HepG2 (cell line): ENCODE measurements around the gene RNASE13. TPM values are rescaled to one million over a fixed set of nuclear protein-coding genes. Genes with fewer than 3 reads are reported as not detected.

Experiments
- ASH2L ChIP-seq: fragments of 300-600, 200-600 bp; sonication (generic); IDR thresholded peaks from 2 replicates; pipeline ENCODE4 v1.7.0; 2017; ENCODE audit warnings: low read depth, mild to moderate bottlenecking, moderate library complexity, mixed read lengths, low read length; ENCODE audit not compliant: insufficient read length
- ATF7 ChIP-seq, 2 experiments: fragments of 450-650 bp in 1 of 2; sonication (generic) in 1 of 2; formaldehyde crosslinking in 1 of 2; IDR thresholded peaks; 2 replicates each; pipeline versions ENCODE4 v1.4.0 to v1.6.1; 2016 to 2020; ENCODE audit warnings: antibody characterized with exemption in 1 of 2, mild to moderate bottlenecking in 1 of 2, missing genetic modification reagents in 1 of 2
- CC2D1A ChIP-seq: sonication (generic); formaldehyde crosslinking; IDR thresholded peaks from 2 replicates; pipeline ENCODE4 v1.8.1; 2023; ENCODE audit warnings: mild to moderate bottlenecking, missing genetic modification reagents
- CREM ChIP-seq, 2 experiments: sonication (generic) in 1 of 2; formaldehyde crosslinking in 1 of 2; IDR thresholded peaks; 2 replicates each; pipeline versions ENCODE4 v1.4.0 to v1.6.1; 2016 to 2020; ENCODE audit warnings: antibody characterized with exemption in 1 of 2, mild to moderate bottlenecking in 1 of 2, missing genetic modification reagents in 1 of 2
- FOXA1 ChIP-seq, 2 experiments: fragments of 450-650 bp in 1 of 2; sonication (generic) in 1 of 2; formaldehyde crosslinking in 1 of 2; IDR thresholded peaks; 2 replicates each; pipeline versions ENCODE4 v1.4.0 to v1.6.1; 2016 to 2020; ENCODE audit warnings: missing genetic modification reagents in 1 of 2
- FOXA3 ChIP-seq: IDR thresholded peaks from 2 replicates; pipeline ENCODE4 v1.6.1; 2016; ENCODE audit warnings: missing genetic modification reagents, missing compliant biosample characterization
- FOXP1 ChIP-seq, 2 experiments: fragments of 450-650 bp in 1 of 2; IDR thresholded peaks; 2 replicates each; pipeline ENCODE4 v1.6.1; 2017 to 2018; ENCODE audit warnings: antibody characterized with exemption in 1 of 2
- NR2F6 ChIP-seq, 2 experiments: IDR thresholded peaks; 2 replicates each; pipeline ENCODE4 v1.6.1; 2016; ENCODE audit warnings: antibody characterized with exemption in 1 of 2, mild to moderate bottlenecking in 1 of 2
- RXRB ChIP-seq: IDR thresholded peaks from 2 replicates; pipeline ENCODE4 v1.6.1; 2016; ENCODE audit warnings: borderline replicate concordance, missing genetic modification reagents, missing compliant biosample characterization
- SIX4 ChIP-seq: sonication (generic); formaldehyde crosslinking; IDR thresholded peaks from 2 replicates; pipeline ENCODE4 v1.4.0; 2020; ENCODE audit warnings: missing genetic modification reagents
- SOX13 ChIP-seq, 3 experiments: fragments of 450-650 bp in 1 of 3; sonication (generic) in 1 of 3; formaldehyde crosslinking in 1 of 3; IDR thresholded peaks in 2 of 3; conservative IDR thresholded peaks in 1 of 3; 2 replicates each; pipeline versions ENCODE4 v1.5.0 to v1.6.1; 2016 to 2020; ENCODE audit warnings: antibody characterized with exemption in 1 of 3, mild to moderate bottlenecking in 1 of 3, missing compliant biosample characterization in 1 of 3, missing genetic modification reagents in 1 of 3, moderate library complexity in 1 of 3
- SP5 ChIP-seq: IDR thresholded peaks from 2 replicates; pipeline ENCODE4 v1.6.1; 2016; ENCODE audit warnings: low read depth, borderline replicate concordance
- TBX2 ChIP-seq: sonication (generic); formaldehyde crosslinking; IDR thresholded peaks from 2 replicates; pipeline ENCODE4 v1.5.0; 2020; ENCODE audit warnings: missing genetic modification reagents, mild to moderate bottlenecking, borderline replicate concordance
- THRA ChIP-seq: sonication (generic); formaldehyde crosslinking; IDR thresholded peaks from 2 replicates; pipeline ENCODE4 v1.4.0; 2020; ENCODE audit warnings: missing genetic modification reagents, borderline replicate concordance
- ZBTB39 ChIP-seq: sonication (generic); formaldehyde crosslinking; IDR thresholded peaks from 2 replicates; pipeline ENCODE4 v1.5.0; 2020; ENCODE audit warnings: missing genetic modification reagents
- ZNF512 ChIP-seq: sonication (generic); formaldehyde crosslinking; IDR thresholded peaks from 2 replicates; pipeline ENCODE4 v1.4.0; 2020; ENCODE audit warnings: mild to moderate bottlenecking, missing genetic modification reagents
- ZNF563 ChIP-seq: sonication (generic); formaldehyde crosslinking; IDR thresholded peaks from 2 replicates; pipeline ENCODE4 v1.8.0; 2022; ENCODE audit warnings: mild to moderate bottlenecking, moderate library complexity, missing genetic modification reagents
- ZNF567 ChIP-seq: sonication (generic); formaldehyde crosslinking; IDR thresholded peaks from 2 replicates; pipeline ENCODE4 v1.8.1; 2023; ENCODE audit warnings: mild to moderate bottlenecking, missing genetic modification reagents, borderline replicate concordance
- ZNF644 ChIP-seq: IDR thresholded peaks from 2 replicates; pipeline ENCODE4 v1.6.1; 2016; ENCODE audit warnings: low read depth
- polyA plus RNA-seq, 8 experiments: library from polyadenylated mRNA; depleted of rRNA in 3 of 8; stranded (reverse) in 7 of 8; unstranded in 1 of 8; fragments of >200 nt; fragmentation: Illumina TruSeq in 4 of 8; extraction: Trizol in 4 of 8; gene quantifications; 2 replicates each; pipeline versions ENCODE4 v1.2.1 to v1.2.3, GENCODE V29; 2011 to 2016; ENCODE audit warnings: low read depth in 4 of 8, missing spikeins in 1 of 8, mixed read lengths in 1 of 8; ENCODE audit not compliant: insufficient read depth in 1 of 8
- total RNA-seq, 5 experiments: library from RNA; depleted of rRNA; stranded (reverse); fragments of >200 nt; fragmentation: Illumina TruSeq; extraction: Trizol; gene quantifications; 2 replicates each; pipeline ENCODE4 v1.2.3, GENCODE V29; 2016; ENCODE audit warnings: low read depth in 1 of 5
- TF ChIP-seq, protein P1 (sequence below): sonication (generic); formaldehyde crosslinking; IDR thresholded peaks from 2 replicates; pipeline ENCODE4 v1.8.0; 2022; ENCODE audit warnings: mild to moderate bottlenecking, missing genetic modification reagents
- TF ChIP-seq, protein P2 (sequence below): sonication (generic); formaldehyde crosslinking; IDR thresholded peaks from 2 replicates; pipeline ENCODE4 v1.4.0; 2020; ENCODE audit warnings: low read depth, mild to moderate bottlenecking, missing genetic modification reagents

Gene RNASE13
- total and polyA plus RNA-seq, 2 of the 13 experiments (the other 11 are each of a cell fraction or from before 2014, with no cell fraction given) = 1.0 TPM; not detected in 1

GRCh38 chr14:21048638-21049037 is 14.0 kb upstream of the RNASE13 start (continued):
- TF ChIP-seq, protein P1, sequence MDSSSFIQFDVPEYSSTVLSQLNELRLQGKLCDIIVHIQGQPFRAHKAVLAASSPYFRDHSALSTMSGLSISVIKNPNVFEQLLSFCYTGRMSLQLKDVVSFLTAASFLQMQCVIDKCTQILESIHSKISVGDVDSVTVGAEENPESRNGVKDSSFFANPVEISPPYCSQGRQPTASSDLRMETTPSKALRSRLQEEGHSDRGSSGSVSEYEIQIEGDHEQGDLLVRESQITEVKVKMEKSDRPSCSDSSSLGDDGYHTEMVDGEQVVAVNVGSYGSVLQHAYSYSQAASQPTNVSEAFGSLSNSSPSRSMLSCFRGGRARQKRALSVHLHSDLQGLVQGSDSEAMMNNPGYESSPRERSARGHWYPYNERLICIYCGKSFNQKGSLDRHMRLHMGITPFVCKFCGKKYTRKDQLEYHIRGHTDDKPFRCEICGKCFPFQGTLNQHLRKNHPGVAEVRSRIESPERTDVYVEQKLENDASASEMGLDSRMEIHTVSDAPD (CRISPR knock-in tag) = peak; percentile 68; the same call in 1 of the 2 replicates
- TF ChIP-seq SOX13 (IDR thresholded peaks at IDR 0.05) (peak; percentile 93), SOX13 (CRISPR knock-in tag; conservative IDR thresholded peaks at IDR 0.05 in 1 of 2, IDR thresholded peaks at IDR 0.05 in 1 of 2) (peak in 1 of 2 experiments; percentile 99; a peak in 2 of 4 replicates), CREM (IDR thresholded peaks at IDR 0.05) (peak; percentile 63; the same call in 1 of the 2 replicates), CREM (CRISPR knock-in tag; IDR thresholded peaks at IDR 0.05) (no peak), FOXP1 (IDR thresholded peaks at IDR 0.05) (no peak), FOXP1 (CRISPR knock-in tag; IDR thresholded peaks at IDR 0.05) (peak; percentile 65; the same call in 1 of the 2 replicates), CC2D1A (CRISPR knock-in tag) (no peak), SP5 (CRISPR knock-in tag) (peak; percentile 83), RXRB (CRISPR knock-in tag) (peak; percentile 76; the same call in 1 of the 2 replicates), ZNF512 (CRISPR knock-in tag) (no peak), ASH2L (peak; percentile 34), ZBTB39 (CRISPR knock-in tag) (no peak), SIX4 (CRISPR knock-in tag) (peak; percentile 33; the same call in 1 of the 2 replicates), ATF7 (IDR thresholded peaks at IDR 0.05) (no peak), ATF7 (CRISPR knock-in tag; IDR thresholded peaks at IDR 0.05) (no peak), FOXA3 (CRISPR knock-in tag) (peak; percentile 35; the same call in 1 of the 2 replicates), THRA (CRISPR knock-in tag) (peak; percentile 76; the same call in 1 of the 2 replicates), ZNF563 (CRISPR knock-in tag) (no peak), FOXA1 (IDR thresholded peaks at IDR 0.05) (no peak), FOXA1 (CRISPR knock-in tag; IDR thresholded peaks at IDR 0.05) (peak; percentile 32; the same call in 1 of the 2 replicates), TBX2 (CRISPR knock-in tag) (peak; percentile 72), NR2F6 (IDR thresholded peaks at IDR 0.05) (peak; percentile 60; the same call in 1 of the 2 replicates), NR2F6 (CRISPR knock-in tag; IDR thresholded peaks at IDR 0.05) (peak; percentile 52; the same call in 1 of the 2 replicates), ZNF644 (CRISPR knock-in tag) (0 out of 2 replicates have a peak, but pooled peaks have one; percentile 13), ZNF567 (CRISPR knock-in tag) (0 out of 2 replicates have a peak, but pooled peaks have one; percentile 57)
- TF ChIP-seq, protein P2, sequence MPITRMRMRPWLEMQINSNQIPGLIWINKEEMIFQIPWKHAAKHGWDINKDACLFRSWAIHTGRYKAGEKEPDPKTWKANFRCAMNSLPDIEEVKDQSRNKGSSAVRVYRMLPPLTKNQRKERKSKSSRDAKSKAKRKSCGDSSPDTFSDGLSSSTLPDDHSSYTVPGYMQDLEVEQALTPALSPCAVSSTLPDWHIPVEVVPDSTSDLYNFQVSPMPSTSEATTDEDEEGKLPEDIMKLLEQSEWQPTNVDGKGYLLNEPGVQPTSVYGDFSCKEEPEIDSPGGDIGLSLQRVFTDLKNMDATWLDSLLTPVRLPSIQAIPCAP = no peak
